Subcutaneous adipose tissue (tissue), 4 donors: ENCODE results near the gene BID. TPM values are rescaled to one million over a fixed set of nuclear protein-coding genes. Genes with fewer than 3 reads are reported as not detected.

ENCODE experiments used
- total RNA-seq, 4 donors: library from RNA; depleted of rRNA; stranded (reverse); fragments of >200 nt; gene quantifications; one replicate each; pipeline ENCODE4 v1.1.0, GENCODE V29; 2016
- TF ChIP-seq, protein P1 (sequence below): fragments of 450-650 bp; IDR thresholded peaks from one replicate; pipeline ENCODE4 v1.5.1; 2016; ENCODE audit warnings: low read depth, mild to moderate bottlenecking, control low read depth, antibody characterized with exemption, moderate library complexity

The BID gene
- 10 to 100 TPM; 24.2 to 53.0 (median 37.0) TPM for total RNA-seq

DNA sequence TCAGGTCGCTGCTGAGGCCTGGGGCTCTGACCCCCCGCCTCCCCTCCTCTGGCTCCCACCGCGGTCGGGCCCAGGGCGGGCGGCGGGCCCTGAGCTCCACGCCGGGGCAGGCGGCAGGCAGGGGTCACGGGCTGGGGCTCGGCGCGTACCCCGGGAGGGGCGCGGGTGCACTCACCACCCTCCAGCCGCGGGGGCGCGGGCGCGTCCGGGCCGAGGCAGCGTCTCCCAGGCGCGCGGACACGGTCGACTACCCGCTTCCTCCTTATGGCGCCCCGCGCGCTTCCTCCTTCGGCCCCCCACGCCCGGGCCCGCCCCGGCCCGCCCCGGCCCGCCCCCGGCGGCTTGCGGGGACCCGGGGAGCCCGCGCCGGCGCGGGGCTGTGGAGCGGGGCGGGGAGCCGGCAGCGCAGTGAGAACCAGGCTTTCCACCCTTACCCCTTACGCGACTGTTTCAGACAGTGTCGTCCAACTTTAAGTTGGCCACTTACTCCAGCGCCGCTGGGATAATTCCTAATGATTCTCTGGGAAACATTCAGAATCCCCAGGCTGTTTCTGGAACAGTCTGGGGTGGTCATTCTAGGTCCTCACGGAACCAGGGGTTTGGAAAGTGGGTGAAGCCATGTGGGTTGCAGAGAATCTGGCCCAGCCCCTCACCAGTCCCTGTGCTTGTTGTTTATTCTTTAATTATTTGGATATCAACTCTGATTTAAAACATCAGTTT lies at the start of gene BID:
BID (minus strand) TSS at position 264 of the 720 bp plus-strand sequence. CDS start 24,353 bp downstream, outside the sequence.
- TF ChIP-seq, protein P1, sequence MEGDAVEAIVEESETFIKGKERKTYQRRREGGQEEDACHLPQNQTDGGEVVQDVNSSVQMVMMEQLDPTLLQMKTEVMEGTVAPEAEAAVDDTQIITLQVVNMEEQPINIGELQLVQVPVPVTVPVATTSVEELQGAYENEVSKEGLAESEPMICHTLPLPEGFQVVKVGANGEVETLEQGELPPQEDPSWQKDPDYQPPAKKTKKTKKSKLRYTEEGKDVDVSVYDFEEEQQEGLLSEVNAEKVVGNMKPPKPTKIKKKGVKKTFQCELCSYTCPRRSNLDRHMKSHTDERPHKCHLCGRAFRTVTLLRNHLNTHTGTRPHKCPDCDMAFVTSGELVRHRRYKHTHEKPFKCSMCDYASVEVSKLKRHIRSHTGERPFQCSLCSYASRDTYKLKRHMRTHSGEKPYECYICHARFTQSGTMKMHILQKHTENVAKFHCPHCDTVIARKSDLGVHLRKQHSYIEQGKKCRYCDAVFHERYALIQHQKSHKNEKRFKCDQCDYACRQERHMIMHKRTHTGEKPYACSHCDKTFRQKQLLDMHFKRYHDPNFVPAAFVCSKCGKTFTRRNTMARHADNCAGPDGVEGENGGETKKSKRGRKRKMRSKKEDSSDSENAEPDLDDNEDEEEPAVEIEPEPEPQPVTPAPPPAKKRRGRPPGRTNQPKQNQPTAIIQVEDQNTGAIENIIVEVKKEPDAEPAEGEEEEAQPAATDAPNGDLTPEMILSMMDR: no peak

DNA sequence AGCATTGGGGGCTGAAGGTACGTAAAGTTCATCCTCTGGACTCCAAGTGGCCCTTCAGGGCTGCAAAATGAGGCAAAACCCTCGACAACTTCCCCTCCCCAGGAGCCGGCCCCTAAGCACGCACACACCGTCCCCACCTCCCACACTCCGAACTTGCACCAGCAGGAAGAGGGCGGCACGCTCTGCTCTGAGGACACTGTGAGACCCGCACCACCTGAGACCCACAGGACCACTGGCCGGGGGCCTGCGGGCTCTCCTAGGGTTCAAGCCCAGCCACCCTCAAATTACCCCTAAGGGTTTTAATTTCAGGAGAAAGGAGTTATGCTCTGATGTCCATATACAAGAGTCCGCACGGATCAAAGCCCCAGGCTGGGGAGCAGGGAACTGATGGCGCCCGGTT lies 49.7 kb upstream of the BID start:
- TF ChIP-seq, protein P1: no peak

DNA sequence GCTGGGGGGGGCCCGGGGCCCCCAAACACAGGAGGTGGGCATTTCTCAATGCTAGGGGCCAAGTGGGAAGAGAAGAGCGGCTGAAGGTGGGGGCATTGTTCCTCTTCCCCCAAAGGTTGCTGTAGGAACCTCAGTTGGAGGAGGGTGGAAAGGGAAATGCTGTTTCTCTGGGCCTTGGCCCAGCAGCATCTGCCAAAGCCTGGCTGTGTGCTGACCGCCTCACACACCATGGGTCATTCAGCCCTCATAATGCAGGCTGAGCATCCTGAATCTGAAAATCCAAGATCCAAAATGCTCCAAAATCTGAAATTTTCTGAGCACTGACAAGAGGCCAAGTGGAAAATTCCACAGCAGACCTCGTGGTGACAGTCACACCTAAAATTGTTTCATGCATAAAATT lies 49.0 kb upstream of the BID start:
- TF ChIP-seq, protein P1: no peak

DNA sequence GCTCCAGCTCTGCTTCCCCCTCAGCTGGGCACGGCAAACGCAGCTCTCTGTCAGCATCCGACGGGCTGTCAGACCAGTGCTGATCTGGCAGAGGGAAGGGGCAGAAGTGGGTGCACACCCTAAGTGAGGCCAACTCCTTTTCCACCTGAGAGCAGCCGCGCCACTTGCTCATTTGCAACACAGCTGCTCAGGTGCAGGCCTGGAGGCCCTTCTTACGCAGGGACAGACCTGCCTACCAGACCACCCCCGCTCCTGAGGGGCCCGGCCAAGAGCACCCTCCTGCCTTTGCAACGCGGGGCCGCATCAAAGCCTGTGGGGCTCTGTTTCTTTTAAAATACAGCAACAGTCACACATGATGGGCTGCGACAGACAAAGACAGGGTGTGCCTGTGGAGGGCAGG lies 47.8 kb upstream of the BID start:
- TF ChIP-seq, protein P1: no peak

DNA sequence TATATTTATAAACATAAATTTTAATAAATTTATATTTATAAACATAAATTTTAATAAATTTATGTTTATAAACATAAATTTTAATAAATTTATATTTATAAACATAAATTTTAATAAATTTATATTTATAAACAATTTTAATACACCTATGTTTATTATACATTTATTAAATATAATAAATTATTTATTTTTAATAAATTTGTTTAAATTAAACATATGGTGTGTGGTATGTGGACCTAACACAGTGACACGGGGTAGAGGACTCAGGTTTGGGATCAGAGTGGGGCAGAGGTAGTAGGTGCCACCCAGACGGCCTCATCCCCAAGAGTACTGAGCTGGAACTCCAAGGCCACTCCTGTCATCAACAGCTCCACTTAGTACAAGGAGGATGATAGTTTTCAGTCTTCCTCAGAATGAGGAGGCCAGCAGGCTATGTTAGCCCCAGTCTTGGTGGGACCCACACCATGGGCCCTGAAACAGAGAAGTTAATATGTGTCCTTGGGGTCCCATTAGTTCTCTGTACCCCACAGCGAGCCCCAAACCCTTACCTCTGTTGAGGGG lies 46.7 kb upstream of the BID start:
- TF ChIP-seq, protein P1: no peak

DNA sequence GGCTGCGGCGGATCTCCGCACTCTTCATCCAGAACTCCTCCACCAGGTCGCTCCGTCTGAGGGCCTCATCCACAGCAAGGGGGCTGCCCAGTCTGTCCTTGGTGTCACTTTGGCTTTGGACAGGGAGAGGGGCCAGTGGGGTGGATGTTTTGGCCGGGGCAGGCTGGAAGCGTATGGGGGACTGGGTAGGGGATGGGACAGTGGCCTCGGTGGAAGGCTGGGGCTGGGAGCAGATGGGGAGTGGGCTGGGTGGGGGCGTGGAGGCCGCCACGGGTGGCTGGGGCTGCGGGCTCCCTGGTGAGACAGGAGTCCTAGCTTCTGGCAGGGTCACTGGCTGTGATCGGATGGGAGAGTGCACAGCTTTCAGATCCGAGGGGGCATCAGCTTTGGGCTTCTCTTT lies 44.4 kb upstream of the BID start:
- TF ChIP-seq, protein P1: no peak

DNA sequence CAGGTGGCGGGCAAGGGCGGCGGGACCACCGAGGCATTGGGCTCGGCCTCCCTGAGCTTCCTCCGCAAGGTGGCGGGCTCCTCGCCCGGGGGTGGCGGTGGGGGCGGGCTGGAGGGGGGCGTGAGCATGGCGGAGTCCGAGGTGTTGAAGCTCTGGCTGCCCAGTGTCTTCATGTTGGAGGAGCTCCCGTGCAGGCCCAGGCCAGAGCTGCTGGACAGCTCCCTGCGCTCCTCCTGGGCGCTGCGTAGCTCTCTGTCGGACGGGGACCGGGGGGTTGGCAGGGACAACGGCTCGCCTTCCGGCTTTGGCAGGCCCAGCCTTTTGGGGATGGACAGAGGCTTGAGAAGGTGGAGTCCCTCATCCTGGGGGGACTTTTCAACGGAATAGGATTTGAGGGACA lies 43.9 kb upstream of the BID start:
- TF ChIP-seq, protein P1: no peak
